ENCODE data around the gene CTU2.

CTU2 gene

DNA sequence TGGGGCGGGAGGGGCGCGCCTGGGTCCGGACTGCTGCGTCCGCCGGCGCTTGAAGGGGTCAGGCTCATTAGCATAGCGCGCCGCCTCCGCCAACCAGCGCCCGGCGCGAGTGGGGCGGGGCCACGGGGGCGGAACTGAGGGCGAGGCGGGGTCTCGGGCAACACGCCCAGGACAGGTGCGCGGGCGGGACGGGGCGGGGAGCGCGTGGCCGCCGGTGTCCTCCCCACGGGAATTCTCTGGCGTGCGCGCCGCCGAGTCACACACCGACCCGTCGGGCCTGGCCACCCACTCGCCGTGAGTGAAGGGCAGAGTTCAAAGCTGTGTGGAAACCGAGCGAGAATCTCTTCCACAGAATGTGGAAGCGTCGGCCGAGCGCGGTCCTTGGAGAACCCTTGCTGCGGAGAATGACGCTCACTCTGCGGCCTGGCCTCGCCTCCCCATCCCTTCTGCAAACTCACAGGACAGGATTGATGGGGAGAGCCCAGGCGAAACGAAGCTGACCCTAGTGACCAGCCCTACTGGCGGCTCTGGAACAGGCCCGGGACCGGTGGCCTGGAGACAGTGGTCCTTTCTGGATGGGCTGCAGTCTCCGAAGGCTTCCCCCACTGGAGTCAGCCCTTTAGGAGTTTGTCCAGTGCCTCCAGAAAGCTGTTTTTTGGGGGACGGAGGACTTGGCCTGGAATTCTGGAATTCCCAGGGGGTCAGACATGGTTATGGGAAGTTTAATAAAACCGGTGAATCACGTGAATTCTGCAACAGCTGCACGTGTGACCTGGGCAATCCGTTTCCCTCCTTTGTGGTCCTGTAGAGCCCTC is 19.7 kb upstream of the CTU2 start, which contains the start of gene SNAI3 (continued):
- TF ChIP-seq ZNF10 (tag by site-specific recombination; IDR thresholded peaks at IDR 0.05), result no peak
- no peak for TF ChIP-seq ZNF202 (tag by site-specific recombination; IDR thresholded peaks at IDR 0.05; ENCODE audit: borderline replicate concordance)

DNA sequence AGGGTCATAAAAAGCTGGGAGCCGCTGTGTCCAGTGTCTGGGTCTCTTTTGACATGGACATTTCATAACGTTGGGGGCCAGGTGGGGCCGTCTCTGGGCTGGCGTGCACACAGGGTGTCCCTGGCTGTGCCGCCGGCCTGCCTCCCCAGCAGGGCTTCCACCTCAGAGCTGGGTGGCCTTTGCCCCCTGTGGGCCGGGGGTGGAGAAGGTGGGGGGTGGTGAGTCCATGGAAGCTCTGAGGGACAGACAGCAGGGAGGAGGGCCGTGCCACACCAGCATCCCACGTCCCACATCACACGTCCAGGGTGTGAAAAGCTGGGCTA is 19.1 kb upstream of the CTU2 start:
- Histone ChIP-seq H3K9me3 (ENCODE audit: control insufficient read depth, insufficient read depth, low read depth, low read length) (no peaks in the 10 kb centered on the region), H3K27ac (ENCODE audit: extremely low read depth, low read depth, low read length) (no peak overlapping the region), H3K36me3 (ENCODE audit: control insufficient read depth in 2 of 2, insufficient read depth in 1 of 2, low read length in 2 of 2) (no peaks in the 10 kb centered on the region), H3K4me3 (ENCODE audit: low read depth, low read length) (no peak overlapping the region), H3K4me1 (ENCODE audit: control insufficient read depth, insufficient read depth, low read length) (peaks cover 9% of the 10 kb centered on the region; the same call in 1 of the 2 replicates)
- TF ChIP-seq, protein P1, sequence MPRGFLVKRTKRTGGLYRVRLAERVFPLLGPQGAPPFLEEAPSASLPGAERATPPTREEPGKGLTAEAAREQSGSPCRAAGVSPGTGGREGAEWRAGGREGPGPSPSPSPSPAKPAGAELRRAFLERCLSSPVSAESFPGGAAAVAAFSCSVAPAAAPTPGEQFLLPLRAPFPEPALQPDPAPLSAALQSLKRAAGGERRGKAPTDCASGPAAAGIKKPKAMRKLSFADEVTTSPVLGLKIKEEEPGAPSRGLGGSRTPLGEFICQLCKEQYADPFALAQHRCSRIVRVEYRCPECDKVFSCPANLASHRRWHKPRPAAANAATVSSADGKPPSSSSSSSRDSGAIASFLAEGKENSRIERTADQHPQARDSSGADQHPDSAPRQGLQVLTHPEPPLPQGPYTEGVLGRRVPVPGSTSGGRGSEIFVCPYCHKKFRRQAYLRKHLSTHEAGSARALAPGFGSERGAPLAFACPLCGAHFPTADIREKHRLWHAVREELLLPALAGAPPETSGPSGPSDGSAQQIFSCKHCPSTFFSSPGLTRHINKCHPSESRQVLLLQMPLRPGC (tag by site-specific recombination; IDR thresholded peaks at IDR 0.05), result no peak
- TF ChIP-seq ZNF10 (tag by site-specific recombination; IDR thresholded peaks at IDR 0.05), result peak; percentile 49; the same call in 1 of the 2 replicates
- TF ChIP-seq ZIC2 (tag by site-specific recombination; IDR thresholded peaks at IDR 0.05), result peak; percentile 41
- TF ChIP-seq GLIS1 (tag by site-specific recombination; IDR thresholded peaks at IDR 0.05), result peak; percentile 47; the same call in 1 of the 2 replicates
- ChIA-PET POLR2A (interaction anchor here (0.6 to 1.4 kb wide), 3 partner anchors 24 to 930 kb away, joined by 3 to 7 read pairs (median 3); partner anchors contain the start of gene MVD), CTCF (interaction anchor here (0.7 to 1.5 kb wide), 5 partner anchors 13 to 50 kb away, joined by 3 to 9 read pairs (median 3); no protein-coding TSS in a partner anchor)

DNA sequence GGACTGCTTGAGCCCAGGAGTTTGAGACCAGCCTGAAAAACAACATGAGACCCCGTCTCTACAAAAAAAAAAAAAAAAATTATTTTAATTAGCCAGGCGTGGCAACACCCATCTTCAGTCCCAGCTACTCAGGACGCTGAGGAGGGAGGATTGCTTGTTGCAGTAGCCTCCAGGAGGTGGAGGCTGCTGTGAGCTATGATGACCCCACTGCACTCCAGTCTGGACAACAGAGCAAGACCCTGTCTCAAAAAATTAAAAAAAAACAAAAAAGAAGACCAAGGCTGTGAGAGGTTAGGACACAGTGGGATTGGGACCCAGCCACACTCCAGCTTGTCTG is 18.7 kb upstream of the CTU2 start:
- H3K9me3 ChIP-seq (ENCODE audit: control insufficient read depth, insufficient read depth, low read depth, low read length), result no peaks in the 10 kb centered on the region
- H3K4me1 ChIP-seq (ENCODE audit: control insufficient read depth, insufficient read depth, low read length), result peaks cover 9% of the 10 kb centered on the region; the same call in 1 of the 2 replicates
- no peaks in the 10 kb centered on the region for H3K36me3 ChIP-seq (ENCODE audit: control insufficient read depth in 2 of 2, insufficient read depth in 1 of 2, low read length in 2 of 2)
- TF ChIP-seq ZSCAN16 (tag by site-specific recombination; IDR thresholded peaks at IDR 0.05) (no peak), ZNF121 (tag by site-specific recombination; IDR thresholded peaks at IDR 0.05) (peak; percentile 97)
- H3K27ac ChIP-seq (ENCODE audit: extremely low read depth, low read depth, low read length), result no peak overlapping the region
- ChIA-PET POLR2A (interaction anchor here (0.6 to 1.4 kb wide), 4 partner anchors 25 to 270 kb away, joined by 3 to 7 read pairs (median 4); partner anchors contain the start of gene MVD), CTCF (interaction anchor here (0.6 to 1.5 kb wide), 6 partner anchors 12 to 838 kb away, joined by 3 to 9 read pairs (median 3); no protein-coding TSS in a partner anchor)
- no peak overlapping the region for H3K4me3 ChIP-seq (ENCODE audit: low read depth, low read length)

- CTCF ChIA-PET, result interaction anchor here (0.6 to 1.3 kb wide), 5 partner anchors 28 to 839 kb away, joined by 3 to 4 read pairs (median 3); no protein-coding TSS in a partner anchor
- Histone ChIP-seq H3K27ac (ENCODE audit: extremely low read depth, low read depth, low read length) (no peak overlapping the region), H3K36me3 (ENCODE audit: control insufficient read depth in 2 of 2, insufficient read depth in 1 of 2, low read length in 2 of 2) (no peaks in the 10 kb centered on the region), H3K4me3 (ENCODE audit: low read depth, low read length) (no peak overlapping the region), H3K9me3 (ENCODE audit: control insufficient read depth, insufficient read depth, low read depth, low read length) (no peaks in the 10 kb centered on the region), H3K4me1 (ENCODE audit: control insufficient read depth, insufficient read depth, low read length) (peaks cover 9% of the 10 kb centered on the region; the same call in 1 of the 2 replicates)
- POLR2A ChIA-PET, result interaction anchor here (0.6 to 1.4 kb wide), 4 partner anchors 25 to 270 kb away, joined by 3 to 7 read pairs (median 4); partner anchors contain the start of gene MVD
- TF ChIP-seq ZNF600 (tag by site-specific recombination; IDR thresholded peaks at IDR 0.05) (no peak), ZBTB20 (tag by site-specific recombination; IDR thresholded peaks at IDR 0.05) (0 out of 2 replicates have a peak, but pooled peaks have one; percentile 16), ZNF391 (tag by site-specific recombination; IDR thresholded peaks at IDR 0.05; ENCODE audit: borderline replicate concordance, low read depth) (0 out of 2 replicates have a peak, but pooled peaks have one; percentile 13), ELK4 (IDR thresholded peaks at IDR 0.05; ENCODE audit: borderline replicate concordance, low read depth, low read length) (no peak), IKZF3 (tag by site-specific recombination; IDR thresholded peaks at IDR 0.05) (peak; percentile 74), ZNF521 (tag by site-specific recombination; IDR thresholded peaks at IDR 0.05) (no peak), GLIS1 (tag by site-specific recombination; IDR thresholded peaks at IDR 0.05) (peak; percentile 97), ZNF843 (tag by site-specific recombination; IDR thresholded peaks at IDR 0.05) (0 out of 2 replicates have a peak, but pooled peaks have one; percentile 17), ZXDB (tag by site-specific recombination; IDR thresholded peaks at IDR 0.05) (0 out of 2 replicates have a peak, but pooled peaks have one; percentile 27), HOXA7 (CRISPR knock-in tag; IDR thresholded peaks at IDR 0.05; ENCODE audit: borderline replicate concordance) (no peak)
- TF ChIP-seq, protein P2, sequence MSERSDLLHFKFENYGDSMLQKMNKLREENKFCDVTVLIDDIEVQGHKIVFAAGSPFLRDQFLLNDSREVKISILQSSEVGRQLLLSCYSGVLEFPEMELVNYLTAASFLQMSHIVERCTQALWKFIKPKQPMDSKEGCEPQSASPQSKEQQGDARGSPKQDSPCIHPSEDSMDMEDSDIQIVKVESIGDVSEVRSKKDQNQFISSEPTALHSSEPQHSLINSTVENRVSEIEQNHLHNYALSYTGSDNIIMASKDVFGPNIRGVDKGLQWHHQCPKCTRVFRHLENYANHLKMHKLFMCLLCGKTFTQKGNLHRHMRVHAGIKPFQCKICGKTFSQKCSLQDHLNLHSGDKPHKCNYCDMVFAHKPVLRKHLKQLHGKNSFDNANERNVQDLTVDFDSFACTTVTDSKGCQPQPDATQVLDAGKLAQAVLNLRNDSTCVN (tag by site-specific recombination; optimal IDR thresholded peaks at IDR 0.05), result peak; percentile 10
- TF ChIP-seq, protein P3, sequence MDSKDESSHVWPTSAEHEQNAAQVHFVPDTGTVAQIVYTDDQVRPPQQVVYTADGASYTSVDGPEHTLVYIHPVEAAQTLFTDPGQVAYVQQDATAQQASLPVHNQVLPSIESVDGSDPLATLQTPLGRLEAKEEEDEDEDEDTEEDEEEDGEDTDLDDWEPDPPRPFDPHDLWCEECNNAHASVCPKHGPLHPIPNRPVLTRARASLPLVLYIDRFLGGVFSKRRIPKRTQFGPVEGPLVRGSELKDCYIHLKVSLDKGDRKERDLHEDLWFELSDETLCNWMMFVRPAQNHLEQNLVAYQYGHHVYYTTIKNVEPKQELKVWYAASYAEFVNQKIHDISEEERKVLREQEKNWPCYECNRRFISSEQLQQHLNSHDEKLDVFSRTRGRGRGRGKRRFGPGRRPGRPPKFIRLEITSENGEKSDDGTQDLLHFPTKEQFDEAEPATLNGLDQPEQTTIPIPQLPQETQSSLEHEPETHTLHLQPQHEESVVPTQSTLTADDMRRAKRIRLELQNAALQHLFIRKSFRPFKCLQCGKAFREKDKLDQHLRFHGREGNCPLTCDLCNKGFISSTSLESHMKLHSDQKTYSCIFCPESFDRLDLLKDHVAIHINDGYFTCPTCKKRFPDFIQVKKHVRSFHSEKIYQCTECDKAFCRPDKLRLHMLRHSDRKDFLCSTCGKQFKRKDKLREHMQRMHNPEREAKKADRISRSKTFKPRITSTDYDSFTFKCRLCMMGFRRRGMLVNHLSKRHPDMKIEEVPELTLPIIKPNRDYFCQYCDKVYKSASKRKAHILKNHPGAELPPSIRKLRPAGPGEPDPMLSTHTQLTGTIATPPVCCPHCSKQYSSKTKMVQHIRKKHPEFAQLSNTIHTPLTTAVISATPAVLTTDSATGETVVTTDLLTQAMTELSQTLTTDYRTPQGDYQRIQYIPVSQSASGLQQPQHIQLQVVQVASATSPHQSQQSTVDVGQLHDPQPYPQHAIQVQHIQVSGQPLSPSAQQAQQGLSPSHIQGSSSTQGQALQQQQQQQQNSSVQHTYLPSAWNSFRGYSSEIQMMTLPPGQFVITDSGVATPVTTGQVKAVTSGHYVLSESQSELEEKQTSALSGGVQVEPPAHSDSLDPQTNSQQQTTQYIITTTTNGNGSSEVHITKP (tag by site-specific recombination; IDR thresholded peaks at IDR 0.05), result peak; percentile 37
Observed at GRCh38 chr16:88688013-88688778, 18.1 kb upstream of the CTU2 start.

Data from HEK293 (cell line).